BLaER1 treated with 17β-estradiol and CSF1 and Interleukin-3, amounts not matched to agents 10 nM and 100 nM (cell line): Measurements from ENCODE around the gene HUNK.

Experiments
- H3K27ac ChIP-seq, 11 experiments: shearing (Covaris generic); formaldehyde crosslinking; 2 replicates each; pipeline ENCODE4 v1.8.1; 2022
- H3K27me3 ChIP-seq, 11 experiments: shearing (Covaris generic); formaldehyde crosslinking; 2 replicates each; pipeline ENCODE4 v1.8.1; 2022
- H3K36me3 ChIP-seq, 11 experiments: shearing (Covaris generic); formaldehyde crosslinking; 2 replicates each; pipeline ENCODE4 v1.8.1; 2022
- H3K4me1 ChIP-seq, 10 experiments: shearing (Covaris generic); formaldehyde crosslinking; 2 replicates each; pipeline ENCODE4 v1.8.1; 2022
- H3K4me2 ChIP-seq, 11 experiments: shearing (Covaris generic); formaldehyde crosslinking; 2 replicates each; pipeline ENCODE4 v1.8.1; 2022
- H3K4me3 ChIP-seq, 10 experiments: shearing (Covaris generic); formaldehyde crosslinking; 2 replicates each; pipeline ENCODE4 v1.8.1; 2022
- H3K9ac ChIP-seq, 11 experiments: shearing (Covaris generic); formaldehyde crosslinking; 2 replicates each; pipeline ENCODE4 v1.8.1; 2022
- H3K9me3 ChIP-seq, 11 experiments: shearing (Covaris generic); formaldehyde crosslinking; replicated peaks in 1 of 11; 2 replicates each; pipeline ENCODE4 v1.8.1; 2022
- H4K20me1 ChIP-seq, 11 experiments: shearing (Covaris generic); formaldehyde crosslinking; 2 replicates each; pipeline ENCODE4 v1.8.1; 2022
- Cebpa-rat ChIP-seq, 11 experiments: shearing (Covaris generic); IDR thresholded peaks; 2 replicates each; pipeline ENCODE4 v1.8.1; 2022

The HUNK gene

DNA sequence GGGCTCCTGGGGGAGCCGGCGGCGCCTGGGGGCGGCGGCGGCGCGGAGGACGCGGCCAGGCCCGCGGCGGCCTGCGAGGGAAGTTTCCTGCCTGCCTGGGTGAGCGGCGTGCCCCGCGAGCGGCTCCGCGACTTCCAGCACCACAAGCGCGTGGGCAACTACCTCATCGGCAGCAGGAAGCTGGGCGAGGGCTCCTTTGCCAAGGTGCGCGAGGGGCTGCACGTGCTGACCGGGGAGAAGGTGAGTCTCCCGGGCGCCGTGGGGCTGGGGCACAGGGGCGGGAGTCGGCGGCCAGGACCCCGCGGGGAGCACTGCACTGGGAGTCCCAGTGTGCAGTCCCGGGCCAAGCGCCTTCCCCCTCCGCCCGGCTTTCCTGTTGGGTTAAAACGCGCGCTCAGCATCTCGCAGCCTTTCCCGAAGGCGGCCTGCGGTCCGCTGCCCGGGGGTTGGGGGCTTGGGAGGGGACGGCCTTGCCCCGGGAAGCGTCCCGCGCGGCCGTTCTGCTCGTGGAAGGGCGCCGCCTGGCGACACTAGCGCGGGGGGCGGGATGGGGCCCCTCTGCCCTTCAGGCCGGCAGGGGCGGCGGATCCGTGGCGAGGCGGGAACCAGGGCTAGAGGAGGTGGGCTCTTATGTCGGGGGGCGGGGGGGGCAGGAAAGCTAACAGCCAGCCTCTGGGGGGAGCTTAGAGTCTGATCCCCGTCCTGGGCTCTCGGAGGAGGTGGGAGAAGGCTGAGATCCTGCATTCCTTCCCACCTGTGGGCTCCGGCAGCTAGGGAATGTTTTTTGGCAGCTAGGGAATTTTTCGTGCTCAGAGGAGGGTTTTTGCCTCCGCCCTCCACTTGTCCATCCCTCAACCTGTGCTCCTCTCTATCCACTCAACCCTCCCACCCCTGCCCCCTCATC lies 1.1 kb downstream of the HUNK start:
- TF ChIP-seq Cebpa-rat (IDR thresholded peaks at IDR 0.05): no peak
- peak overlapping the region in 10 of 11 experiments; percentile 47 to 87 (median 78); a peak in 20 of 22 replicates for H3K27ac ChIP-seq
- H3K9me3 ChIP-seq: no peaks in the 10 kb centered on the region
- H4K20me1 ChIP-seq: peaks cover 0 to 25% (median 7%) of the 10 kb centered on the region in 11 experiments; a peak in 6 of 22 replicates
- peak overlapping the region; percentile 73 to 89 (median 82) for H3K9ac ChIP-seq
- H3K27me3 ChIP-seq: peaks cover 0 to 22% (median 11%) of the 10 kb centered on the region in 11 experiments; a peak in 10 of 22 replicates
- 0 out of 22 replicates have a peak, but pooled peaks cover 0 to 4% (median 0%) of the 10 kb centered on the region in 11 experiments for H3K36me3 ChIP-seq
- peak overlapping the region; percentile 88 to 98 (median 92) for H3K4me2 ChIP-seq
- peaks cover 0 to 22% (median 17%) of the 10 kb centered on the region in 10 experiments; a peak in 17 of 20 replicates for H3K4me1 ChIP-seq
- H3K4me3 ChIP-seq: peak overlapping the region; percentile 75 to 88 (median 80)

DNA sequence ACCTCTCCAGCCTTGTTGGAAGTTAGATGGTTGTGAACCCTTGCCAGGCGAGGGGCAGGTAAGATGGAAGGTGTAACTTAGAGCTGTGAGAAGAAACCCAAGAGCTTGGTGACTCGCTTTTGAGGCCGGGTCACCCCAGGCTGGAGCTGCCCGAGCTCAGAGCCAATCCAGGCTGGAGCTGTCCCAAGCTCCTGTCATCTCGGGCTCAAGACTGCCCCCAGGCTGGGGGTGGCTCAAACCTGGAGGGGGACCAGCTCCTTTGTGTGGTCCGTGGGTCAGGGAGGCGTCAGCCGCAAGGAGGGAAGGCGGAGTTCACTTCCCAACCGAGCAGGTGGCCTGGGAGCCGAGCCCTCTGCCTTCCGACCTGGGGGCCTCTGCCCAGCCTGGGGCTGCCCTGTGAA lies 2.0 kb downstream of the HUNK start:
- Histone ChIP-seq H3K4me2 (peak overlapping the region; percentile 88 to 98 (median 92)), H3K4me3 (peak overlapping the region in 8 of 10 experiments; percentile 21 to 88 (median 79); a peak in 10 of 20 replicates), H3K9me3 (no peaks in the 10 kb centered on the region), H4K20me1 (peaks cover 0 to 34% (median 7%) of the 10 kb centered on the region in 11 experiments; a peak in 7 of 22 replicates), H3K4me1 (peaks cover 0 to 22% (median 17%) of the 10 kb centered on the region in 10 experiments; a peak in 17 of 20 replicates), H3K9ac (peak overlapping the region in 4 of 11 experiments; percentile 47 to 89 (median 86); a peak in 5 of 22 replicates), H3K27me3 (peaks cover 0 to 22% (median 11%) of the 10 kb centered on the region in 11 experiments; a peak in 10 of 22 replicates), H3K27ac (no peak overlapping the region), H3K36me3 (0 out of 22 replicates have a peak, but pooled peaks cover 0 to 4% (median 0%) of the 10 kb centered on the region in 11 experiments)
- TF ChIP-seq Cebpa-rat (IDR thresholded peaks at IDR 0.05): no peak

DNA sequence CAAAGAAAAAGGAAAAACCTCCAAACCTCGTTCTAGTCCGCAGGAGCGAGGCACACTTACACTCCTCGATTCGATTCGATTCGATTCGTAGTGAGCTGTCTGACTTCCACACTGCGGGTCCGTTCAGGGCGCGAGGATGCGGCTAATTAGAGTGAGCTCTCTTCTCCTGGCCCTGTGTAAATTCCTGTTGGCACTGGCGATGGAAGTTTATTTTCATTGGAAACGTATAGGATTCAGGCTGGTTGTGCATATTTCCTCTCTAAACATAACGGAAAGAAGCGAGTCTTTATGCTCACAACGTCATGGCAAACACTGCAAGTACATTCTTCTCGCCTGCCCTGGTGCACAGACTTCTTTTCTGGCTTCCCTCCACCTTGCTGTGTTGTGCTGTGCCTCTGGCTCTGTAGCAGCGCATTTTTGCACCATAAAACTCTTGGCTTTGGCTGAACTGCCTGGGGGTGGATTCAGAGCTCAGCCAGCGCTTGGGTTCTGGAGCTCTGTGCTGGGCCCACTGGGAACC lies 2.7 kb downstream of the HUNK start:
- H3K4me2 ChIP-seq: peak overlapping the region in 6 of 11 experiments; percentile 88 to 98 (median 92); a peak in 5 of 22 replicates
- H3K9ac ChIP-seq: no peak overlapping the region
- no peaks in the 10 kb centered on the region for H3K9me3 ChIP-seq
- H3K27me3 ChIP-seq: peaks cover 0 to 22% (median 11%) of the 10 kb centered on the region in 11 experiments; a peak in 10 of 22 replicates
- H3K4me3 ChIP-seq: no peak overlapping the region
- TF ChIP-seq Cebpa-rat (IDR thresholded peaks at IDR 0.05): no peak
- peaks cover 0 to 38% (median 7%) of the 10 kb centered on the region in 11 experiments; a peak in 7 of 22 replicates for H4K20me1 ChIP-seq
- peaks cover 0 to 4% (median 0%) of the 10 kb centered on the region in 11 experiments; a peak in 2 of 22 replicates for H3K36me3 ChIP-seq
- no peak overlapping the region for H3K27ac ChIP-seq
- H3K4me1 ChIP-seq: peaks cover 0 to 22% (median 17%) of the 10 kb centered on the region in 10 experiments; a peak in 17 of 20 replicates

DNA sequence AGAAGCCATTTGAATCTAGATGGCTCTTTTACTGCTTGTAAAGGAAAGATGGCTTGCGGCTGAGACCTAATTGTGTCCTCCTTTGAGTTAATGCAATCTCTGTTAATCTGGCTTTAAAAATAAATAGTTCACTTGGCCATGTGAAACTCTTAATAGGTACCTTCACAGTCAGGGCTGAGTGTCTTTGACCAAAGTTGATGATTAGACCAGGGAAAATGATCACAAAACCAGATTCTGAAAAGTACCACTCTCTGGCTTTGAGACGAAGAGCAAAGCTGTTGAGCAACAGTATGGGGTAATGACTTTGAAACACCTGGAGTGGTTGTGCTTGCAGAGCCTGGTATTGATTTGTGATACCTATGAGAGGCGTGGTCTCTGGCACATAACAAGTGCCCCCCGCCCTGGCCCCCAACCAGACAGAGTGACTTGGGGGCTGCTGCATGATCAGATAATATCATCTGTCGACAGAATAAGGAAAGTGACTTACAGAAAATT lies 4.7 kb downstream of the HUNK start:
- Histone ChIP-seq H3K9ac (no peak overlapping the region), H3K4me2 (no peak overlapping the region), H3K4me3 (no peak overlapping the region), H3K36me3 (peaks cover 0 to 5% (median 0%) of the 10 kb centered on the region in 11 experiments; a peak in 2 of 22 replicates), H3K4me1 (peaks cover 0 to 11% (median 10%) of the 10 kb centered on the region in 10 experiments; a peak in 15 of 20 replicates), H3K27ac (no peak overlapping the region), H3K27me3 (peaks cover 0 to 10% (median 3%) of the 10 kb centered on the region in 11 experiments; a peak in 7 of 22 replicates), H3K9me3 (no peaks in the 10 kb centered on the region), H4K20me1 (peaks cover 0 to 45% (median 7%) of the 10 kb centered on the region in 11 experiments; a peak in 7 of 22 replicates)
- no peak for TF ChIP-seq Cebpa-rat (IDR thresholded peaks at IDR 0.05)

DNA sequence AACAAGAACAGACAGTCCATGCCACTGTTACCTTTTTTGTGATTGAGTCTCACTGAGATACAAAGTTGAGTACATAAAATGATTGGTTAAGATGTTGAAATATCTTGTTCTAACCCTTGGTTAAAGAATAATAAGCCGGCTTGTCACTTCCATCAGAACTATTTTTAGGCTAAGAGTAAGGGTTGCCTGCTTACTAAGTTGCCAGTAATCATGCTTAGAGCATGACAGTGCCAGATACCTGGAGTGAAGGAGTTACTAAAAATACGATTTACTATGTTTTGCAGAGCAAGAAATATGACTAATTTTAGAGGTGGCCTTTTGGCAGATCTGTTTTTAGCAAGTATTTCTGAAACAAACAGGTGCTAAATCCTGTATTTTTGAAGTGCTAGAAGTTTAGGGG lies 6.0 kb downstream of the HUNK start:
- peaks cover 0 to 5% (median 0%) of the 10 kb centered on the region in 11 experiments; a peak in 2 of 22 replicates for H3K36me3 ChIP-seq
- H3K9me3 ChIP-seq: peaks cover 0 to 3% (median 1%) of the 10 kb centered on the region in 11 experiments; a peak in 5 of 22 replicates
- H3K4me3 ChIP-seq: no peak overlapping the region
- no peak overlapping the region for H3K9ac ChIP-seq
- peaks cover 0 to 11% (median 9%) of the 10 kb centered on the region in 10 experiments; a peak in 14 of 20 replicates for H3K4me1 ChIP-seq
- 0 out of 22 replicates have a peak, but pooled peaks cover 0 to 7% (median 0%) of the 10 kb centered on the region in 11 experiments for H3K27me3 ChIP-seq
- H3K4me2 ChIP-seq: no peak overlapping the region
- peaks cover 0 to 45% (median 7%) of the 10 kb centered on the region in 11 experiments; a peak in 7 of 22 replicates for H4K20me1 ChIP-seq
- TF ChIP-seq Cebpa-rat (IDR thresholded peaks at IDR 0.05): no peak
- H3K27ac ChIP-seq: no peak overlapping the region

DNA sequence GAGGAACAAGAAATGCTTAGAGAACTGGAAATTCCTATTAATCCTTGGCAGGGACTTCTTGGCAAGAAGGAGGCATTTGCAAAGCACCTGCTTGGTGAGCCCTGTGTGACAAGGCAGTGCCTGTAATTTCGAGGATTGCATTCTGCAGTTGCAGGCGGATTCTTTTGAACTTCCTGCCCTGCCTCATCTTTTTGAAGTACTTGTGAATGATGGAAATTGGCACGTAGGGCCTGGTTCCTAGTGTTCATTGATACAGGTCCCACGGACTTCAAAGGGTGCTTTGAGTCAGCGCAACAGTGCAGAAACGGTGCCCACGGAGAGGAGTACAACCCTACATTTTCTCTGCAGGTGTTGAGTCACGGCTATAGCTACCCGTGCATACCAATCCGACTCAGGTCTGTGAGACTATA lies 6.4 kb downstream of the HUNK start:
- no peak overlapping the region for H3K4me2 ChIP-seq
- peaks cover 0 to 45% (median 7%) of the 10 kb centered on the region in 11 experiments; a peak in 7 of 22 replicates for H4K20me1 ChIP-seq
- H3K4me3 ChIP-seq: no peak overlapping the region

DNA sequence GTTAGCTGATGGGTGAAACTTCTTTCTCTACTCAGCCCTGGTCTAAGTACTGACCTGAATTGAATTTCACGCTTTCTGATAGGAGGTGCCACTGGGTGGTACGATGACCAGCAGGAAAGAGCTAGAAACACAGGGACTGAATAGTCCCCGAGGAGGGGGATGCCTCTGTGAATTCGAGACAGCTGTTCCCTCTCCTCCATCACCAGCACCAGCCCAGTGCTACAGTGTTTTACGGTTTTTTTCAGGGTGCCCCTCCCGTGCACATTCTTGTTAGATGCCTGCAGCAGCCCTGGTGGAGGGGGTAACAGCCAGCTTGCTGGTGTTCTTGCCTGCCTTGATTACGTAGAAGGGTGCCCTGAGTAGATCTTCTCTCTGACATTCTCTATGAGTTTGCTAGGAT lies 7.1 kb downstream of the HUNK start:
- Histone ChIP-seq H3K4me1 (peaks cover 0 to 6% (median 3%) of the 10 kb centered on the region in 10 experiments; a peak in 13 of 20 replicates), H3K27me3 (0 out of 22 replicates have a peak, but pooled peaks cover 0 to 3% (median 0%) of the 10 kb centered on the region in 11 experiments), H3K4me2 (no peak overlapping the region)

More for the DNA sequence above, 6.4 kb downstream of the HUNK start:
- Histone ChIP-seq H3K27ac (no peak overlapping the region), H3K27me3 (0 out of 22 replicates have a peak, but pooled peaks cover 0 to 7% (median 0%) of the 10 kb centered on the region in 11 experiments), H3K36me3 (peaks cover 0 to 7% (median 0%) of the 10 kb centered on the region in 11 experiments; a peak in 2 of 22 replicates), H3K4me1 (peaks cover 0 to 11% (median 9%) of the 10 kb centered on the region in 10 experiments; a peak in 14 of 20 replicates), H3K9ac (no peak overlapping the region), H3K9me3 (peaks cover 0 to 6% (median 3%) of the 10 kb centered on the region in 11 experiments; a peak in 5 of 22 replicates)
- TF ChIP-seq Cebpa-rat (IDR thresholded peaks at IDR 0.05): no peak

DNA sequence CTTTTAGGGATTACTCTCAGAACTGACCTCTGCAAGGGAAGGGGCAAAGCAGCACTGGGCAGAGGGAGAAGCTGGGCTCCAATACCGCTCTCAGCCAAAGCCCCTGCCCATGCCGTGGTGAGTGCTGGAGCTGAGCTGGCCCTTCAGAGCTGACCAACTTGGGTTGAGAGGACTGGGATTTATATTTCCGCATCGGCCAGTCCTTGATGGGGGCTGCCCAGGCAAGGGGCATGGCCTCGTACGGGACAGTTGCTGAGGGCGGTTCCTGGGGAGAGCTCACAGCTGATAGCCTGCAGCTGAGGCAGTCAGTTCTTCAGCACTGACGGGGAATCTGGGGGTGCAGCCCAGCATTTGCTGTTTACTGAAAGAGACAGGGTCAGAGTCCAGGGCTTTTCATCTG lies 8.0 kb downstream of the HUNK start:
- no peaks in the 10 kb centered on the region for H3K27me3 ChIP-seq
- H3K9ac ChIP-seq: no peak overlapping the region
- H3K4me1 ChIP-seq: no peaks in the 10 kb centered on the region
- H3K4me3 ChIP-seq: no peak overlapping the region
- no peak for TF ChIP-seq Cebpa-rat (IDR thresholded peaks at IDR 0.05)
- H3K27ac ChIP-seq: no peak overlapping the region
- peaks cover 0 to 32% (median 2%) of the 10 kb centered on the region in 11 experiments; a peak in 6 of 22 replicates for H4K20me1 ChIP-seq
- peaks cover 0 to 11% (median 0%) of the 10 kb centered on the region in 11 experiments; a peak in 2 of 22 replicates for H3K36me3 ChIP-seq
- H3K4me2 ChIP-seq: no peak overlapping the region
- peaks cover 0 to 8% (median 3%) of the 10 kb centered on the region in 11 experiments; a peak in 5 of 22 replicates for H3K9me3 ChIP-seq

More for the DNA sequence above, 7.1 kb downstream of the HUNK start:
- Histone ChIP-seq H3K9ac (no peak overlapping the region; a peak in 1 of 22 replicates), H3K4me3 (no peak overlapping the region), H3K36me3 (peaks cover 0 to 8% (median 0%) of the 10 kb centered on the region in 11 experiments; a peak in 2 of 22 replicates), H3K27ac (no peak overlapping the region), H3K9me3 (peaks cover 0 to 6% (median 3%) of the 10 kb centered on the region in 11 experiments; a peak in 5 of 22 replicates), H4K20me1 (peaks cover 0 to 41% (median 6%) of the 10 kb centered on the region in 11 experiments; a peak in 7 of 22 replicates)
- no peak for TF ChIP-seq Cebpa-rat (IDR thresholded peaks at IDR 0.05)
